HepG2 (cell line): ENCODE measurements around the gene CLEC19A. TPM values are rescaled to one million over a fixed set of nuclear protein-coding genes. Genes with fewer than 3 reads are reported as not detected.

Experiments
- DBP ChIP-seq: sonication (generic); formaldehyde crosslinking; IDR thresholded peaks from 2 replicates; pipeline ENCODE4 v1.4.0; 2020; ENCODE audit warnings: missing genetic modification reagents; ENCODE audit errors: not compliant biosample characterization
- ELK4 ChIP-seq: sonication (generic); formaldehyde crosslinking; IDR thresholded peaks from 2 replicates; pipeline ENCODE4 v1.9.0; 2021; ENCODE audit warnings: missing genetic modification reagents, borderline replicate concordance
- GTF2F1 ChIP-seq: fragments of 150-350 bp; IDR thresholded peaks from 2 replicates; pipeline ENCODE4 v1.6.1; 2014; ENCODE audit warnings: low read length
- HMGXB4 ChIP-seq, 2 experiments: sonication (generic) in 1 of 2; formaldehyde crosslinking in 1 of 2; IDR thresholded peaks; 2 replicates each; pipeline versions ENCODE4 v1.4.0 to v1.6.1; 2018 to 2020; ENCODE audit warnings: missing genetic modification reagents in 2 of 2, borderline replicate concordance in 1 of 2, low read depth in 1 of 2, mild to moderate bottlenecking in 1 of 2, missing biosample characterization in 1 of 2
- JDP2 ChIP-seq: sonication (generic); formaldehyde crosslinking; IDR thresholded peaks from 2 replicates; pipeline ENCODE4 v1.8.1; 2022; ENCODE audit warnings: missing genetic modification reagents, borderline replicate concordance
- MEF2D ChIP-seq: sonication (generic); formaldehyde crosslinking; IDR thresholded peaks from 2 replicates; pipeline ENCODE4 v1.5.1; 2020; ENCODE audit warnings: mild to moderate bottlenecking, missing genetic modification reagents
- MTF1 ChIP-seq: sonication (generic); formaldehyde crosslinking; IDR thresholded peaks from 2 replicates; pipeline ENCODE4 v1.5.0; 2020; ENCODE audit warnings: missing genetic modification reagents
- NCOR1 ChIP-seq: fragments of 200-600 bp; sonication (generic); IDR thresholded peaks from 2 replicates; pipeline ENCODE4 v1.7.0; 2017; ENCODE audit warnings: antibody characterized with exemption, low read length, borderline replicate concordance
- NFE2L1 ChIP-seq: sonication (generic); formaldehyde crosslinking; IDR thresholded peaks from 2 replicates; pipeline ENCODE4 v1.4.0; 2020; ENCODE audit warnings: missing genetic modification reagents, mild to moderate bottlenecking, borderline replicate concordance
- PLSCR1 ChIP-seq: sonication (generic); formaldehyde crosslinking; IDR thresholded peaks from 2 replicates; pipeline ENCODE4 v1.5.0; 2020; ENCODE audit warnings: missing genetic modification reagents, mild to moderate bottlenecking, borderline replicate concordance
- RARG ChIP-seq: sonication (generic); formaldehyde crosslinking; IDR thresholded peaks from 2 replicates; pipeline ENCODE4 v1.4.0; 2020; ENCODE audit warnings: low read depth, mild to moderate bottlenecking, missing genetic modification reagents
- REST ChIP-seq, 2 experiments: IDR thresholded peaks; 2 replicates each; pipeline ENCODE4 v1.6.1; 2011 to 2012; ENCODE audit warnings: low read length in 2 of 2, borderline replicate concordance in 1 of 2, low read depth in 1 of 2, mild to moderate bottlenecking in 1 of 2, moderate library complexity in 1 of 2
- SNRNP70 ChIP-seq: fragments of 200-400 bp; formaldehyde crosslinking; IDR thresholded peaks from 2 replicates; pipeline ENCODE4 v1.6.1; 2017; ENCODE audit warnings: mild to moderate bottlenecking, low read depth, low read length, moderate library complexity
- TRIM24 ChIP-seq: sonication (generic); formaldehyde crosslinking; IDR thresholded peaks from 2 replicates; pipeline ENCODE4 v1.8.0; 2022; ENCODE audit warnings: mild to moderate bottlenecking, missing genetic modification reagents
- ZC3H13 ChIP-seq: sonication (generic); formaldehyde crosslinking; IDR thresholded peaks from 2 replicates; pipeline ENCODE4 v1.8.1; 2023; ENCODE audit warnings: mild to moderate bottlenecking, missing genetic modification reagents, moderate library complexity
- ZNF121 ChIP-seq: sonication (generic); formaldehyde crosslinking; IDR thresholded peaks from 2 replicates; pipeline ENCODE4 v1.5.0; 2020; ENCODE audit warnings: mild to moderate bottlenecking, missing genetic modification reagents
- ZNF17 ChIP-seq: sonication (generic); formaldehyde crosslinking; IDR thresholded peaks from 2 replicates; pipeline ENCODE4 v1.5.0; 2020; ENCODE audit warnings: mild to moderate bottlenecking, missing genetic modification reagents
- ZNF263 ChIP-seq: sonication (generic); formaldehyde crosslinking; IDR thresholded peaks from 2 replicates; pipeline ENCODE4 v1.4.0; 2020; ENCODE audit warnings: missing genetic modification reagents
- ZNF773 ChIP-seq: sonication (generic); formaldehyde crosslinking; IDR thresholded peaks from 2 replicates; pipeline ENCODE4 v1.4.0; 2020; ENCODE audit warnings: missing genetic modification reagents, borderline replicate concordance
- ZSCAN12 ChIP-seq: sonication (generic); formaldehyde crosslinking; IDR thresholded peaks from 2 replicates; pipeline ENCODE4 v1.9.0; 2021; ENCODE audit warnings: mild to moderate bottlenecking, missing genetic modification reagents
- polyA plus RNA-seq, 8 experiments: library from polyadenylated mRNA; depleted of rRNA in 3 of 8; stranded (reverse) in 7 of 8; unstranded in 1 of 8; fragments of >200 nt; fragmentation: Illumina TruSeq in 4 of 8; extraction: Trizol in 4 of 8; gene quantifications; 2 replicates each; pipeline versions ENCODE4 v1.2.1 to v1.2.3, GENCODE V29; 2011 to 2016; ENCODE audit warnings: low read depth in 4 of 8, missing spikeins in 1 of 8, mixed read lengths in 1 of 8; ENCODE audit not compliant: insufficient read depth in 1 of 8
- total RNA-seq, 5 experiments: library from RNA; depleted of rRNA; stranded (reverse); fragments of >200 nt; fragmentation: Illumina TruSeq; extraction: Trizol; gene quantifications; 2 replicates each; pipeline ENCODE4 v1.2.3, GENCODE V29; 2016; ENCODE audit warnings: low read depth in 1 of 5

Gene CLEC19A
- total and polyA plus RNA-seq, 2 of the 13 experiments (the other 11 are each of a cell fraction or from before 2014, with no cell fraction given) = not detected

- no peak for TF ChIP-seq TRIM24 (CRISPR knock-in tag)
- 0 out of 2 replicates have a peak, but pooled peaks have one; percentile 5 for TF ChIP-seq PLSCR1 (CRISPR knock-in tag)
- no peak for TF ChIP-seq DBP (CRISPR knock-in tag)
- TF ChIP-seq ZNF773 (CRISPR knock-in tag) = no peak
- no peak for TF ChIP-seq SNRNP70
- no peak for TF ChIP-seq ZC3H13 (CRISPR knock-in tag)
- TF ChIP-seq GTF2F1 = no peak
- TF ChIP-seq ELK4 (CRISPR knock-in tag) = no peak
- TF ChIP-seq JDP2 = no peak
- no peak for TF ChIP-seq ZNF121 (CRISPR knock-in tag)
- no peak for TF ChIP-seq ZSCAN12 (CRISPR knock-in tag)
- TF ChIP-seq ZNF263 = no peak
- TF ChIP-seq ZNF17 (CRISPR knock-in tag) = no peak
- TF ChIP-seq HMGXB4 (CRISPR knock-in tag; IDR thresholded peaks at IDR 0.05; ENCODE audit: borderline replicate concordance in 1 of 2, low read depth in 1 of 2) = no peak
- no peak for TF ChIP-seq NCOR1
- no peak for TF ChIP-seq RARG (CRISPR knock-in tag)
- TF ChIP-seq MEF2D (CRISPR knock-in tag) = no peak
- peak; percentile 84 to 97 for TF ChIP-seq REST (IDR thresholded peaks at IDR 0.05; ENCODE audit: borderline replicate concordance in 1 of 2, low read depth in 1 of 2, low read length in 2 of 2)
- TF ChIP-seq NFE2L1 (CRISPR knock-in tag) = no peak
- no peak for TF ChIP-seq MTF1 (CRISPR knock-in tag)
These were observed 22.2 kb downstream of the CLEC19A start (continued) for GRCh38 chr16:19307587-19308241.
